22Rv1 (cell line): Measurements from ENCODE around the gene DAAM2.

Experiments used
- CTCF ChIP-seq: fragments of 450-650 bp; IDR thresholded peaks from 2 replicates; pipeline ENCODE4 v1.5.1; 2017; ENCODE audit warnings: mild to moderate bottlenecking
- ZFX ChIP-seq: fragments of 450-650 bp; IDR thresholded peaks from 2 replicates; pipeline ENCODE4 v1.6.1; 2017; ENCODE audit warnings: antibody characterized with exemption, borderline replicate concordance

GRCh38 chr6:39803872-39804271, 11.7 kb downstream of the DAAM2 start:
- TF ChIP-seq CTCF: no peak
- no peak for TF ChIP-seq ZFX
